ENCODE results near the gene TNN.

The TNN gene

DNA sequence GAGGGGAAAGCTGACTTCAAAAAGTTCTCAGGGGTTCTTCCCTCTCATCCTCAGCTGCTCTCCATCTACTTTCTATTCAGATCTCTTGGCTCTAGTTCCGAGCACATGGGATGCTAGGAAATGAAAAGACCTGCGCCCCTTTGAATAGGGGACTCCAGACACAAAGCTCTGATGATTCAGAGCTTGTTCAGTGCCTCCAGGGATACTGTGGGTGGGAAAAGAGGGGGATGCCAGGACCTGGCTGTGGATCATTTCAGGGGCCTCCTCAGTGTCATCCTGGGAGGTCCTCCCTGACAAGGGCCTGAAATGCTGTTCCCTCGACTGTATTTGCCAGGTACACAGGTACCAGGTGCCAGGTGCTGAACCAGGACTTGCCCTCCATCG lies 125.9 kb downstream of the TNN start:
- Histone ChIP-seq H3K27ac (ENCODE audit: low read depth in 2 of 2, low read length in 2 of 2) (peak overlapping the region; percentile 89 to 91), H3K27me3 (ENCODE audit: control insufficient read depth in 2 of 2, insufficient read depth in 2 of 2, low read length in 2 of 2) (no peaks in the 10 kb centered on the region), H3K4me1 (ENCODE audit: control insufficient read depth in 2 of 2, insufficient read depth in 2 of 2, low read length in 2 of 2) (peaks cover 15 to 25% of the 10 kb centered on the region in 2 donors), H3K36me3 (ENCODE audit: control insufficient read depth in 2 of 2, insufficient read depth in 2 of 2, low read length in 2 of 2) (no peaks in the 10 kb centered on the region), H3K4me3 (ENCODE audit: low read length in 2 of 2) (peak overlapping the region; percentile 87 to 95), H3K9me3 (ENCODE audit: control insufficient read depth in 2 of 2, low read length in 2 of 2) (no peaks in the 10 kb centered on the region), H3K9ac (ENCODE audit: low read depth in 1 of 2, low read length in 2 of 2) (peak overlapping the region; percentile 74 to 85)

DNA sequence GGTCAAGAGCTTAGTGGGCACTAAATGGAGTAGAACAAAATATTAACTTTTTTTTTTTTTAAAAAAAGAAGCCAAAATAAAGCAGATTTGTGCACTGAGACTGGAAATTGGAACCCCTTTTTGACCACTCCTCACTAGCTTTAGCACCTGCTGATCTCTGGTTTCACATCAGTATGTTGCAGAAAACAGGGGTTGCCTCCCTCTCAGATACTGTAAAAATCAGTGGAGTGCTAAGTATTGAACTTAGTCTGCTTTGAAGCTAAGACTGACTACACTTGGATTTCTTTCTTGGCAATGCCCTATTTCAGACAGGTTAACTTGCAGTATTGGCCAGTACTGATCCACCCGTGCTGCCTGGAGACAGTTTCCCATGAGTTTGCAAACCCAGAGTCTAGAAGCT lies 127.6 kb downstream of the TNN start:
- peaks cover 11 to 18% of the 10 kb centered on the region in 2 donors for H3K4me1 ChIP-seq (ENCODE audit: control insufficient read depth in 2 of 2, insufficient read depth in 2 of 2, low read length in 2 of 2)
- H3K27me3 ChIP-seq (ENCODE audit: control insufficient read depth in 2 of 2, insufficient read depth in 2 of 2, low read length in 2 of 2) = no peaks in the 10 kb centered on the region
- H3K9me3 ChIP-seq (ENCODE audit: control insufficient read depth in 2 of 2, low read length in 2 of 2) = no peaks in the 10 kb centered on the region
- no peak overlapping the region for H3K4me3 ChIP-seq (ENCODE audit: low read length in 2 of 2)
- no peak overlapping the region for H3K9ac ChIP-seq (ENCODE audit: low read depth in 1 of 2, low read length in 2 of 2)
- H3K27ac ChIP-seq (ENCODE audit: low read depth in 2 of 2, low read length in 2 of 2) = no peak overlapping the region
- no peaks in the 10 kb centered on the region for H3K36me3 ChIP-seq (ENCODE audit: control insufficient read depth in 2 of 2, insufficient read depth in 2 of 2, low read length in 2 of 2)

DNA sequence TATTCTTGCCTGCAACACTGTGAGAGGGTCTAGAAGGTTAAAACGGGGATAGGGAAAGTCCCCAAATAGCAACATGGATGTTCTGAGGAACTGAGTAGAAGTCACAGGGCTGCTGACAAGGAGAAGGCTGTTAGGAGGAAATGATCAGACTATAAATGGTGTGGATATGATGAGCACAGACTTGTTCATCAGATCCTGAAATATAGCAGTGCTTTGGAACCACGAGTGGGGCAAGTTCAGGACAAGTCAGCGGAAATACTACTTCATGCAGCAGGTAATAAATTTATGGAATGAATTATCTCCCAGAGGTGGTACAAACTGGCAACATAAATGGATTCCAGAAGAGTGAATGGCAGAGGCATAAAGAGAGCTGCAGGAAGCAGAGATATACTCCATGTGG lies 128.2 kb downstream of the TNN start:
- Histone ChIP-seq H3K27me3 (ENCODE audit: control insufficient read depth in 2 of 2, insufficient read depth in 2 of 2, low read length in 2 of 2) (no peaks in the 10 kb centered on the region), H3K9me3 (ENCODE audit: control insufficient read depth in 2 of 2, low read length in 2 of 2) (no peaks in the 10 kb centered on the region), H3K9ac (ENCODE audit: low read depth in 1 of 2, low read length in 2 of 2) (no peak overlapping the region), H3K4me3 (ENCODE audit: low read length in 2 of 2) (no peak overlapping the region), H3K27ac (ENCODE audit: low read depth in 2 of 2, low read length in 2 of 2) (no peak overlapping the region), H3K36me3 (ENCODE audit: control insufficient read depth in 2 of 2, insufficient read depth in 2 of 2, low read length in 2 of 2) (no peaks in the 10 kb centered on the region), H3K4me1 (ENCODE audit: control insufficient read depth in 2 of 2, insufficient read depth in 2 of 2, low read length in 2 of 2) (peaks cover 11 to 13% of the 10 kb centered on the region in 2 donors)

DNA sequence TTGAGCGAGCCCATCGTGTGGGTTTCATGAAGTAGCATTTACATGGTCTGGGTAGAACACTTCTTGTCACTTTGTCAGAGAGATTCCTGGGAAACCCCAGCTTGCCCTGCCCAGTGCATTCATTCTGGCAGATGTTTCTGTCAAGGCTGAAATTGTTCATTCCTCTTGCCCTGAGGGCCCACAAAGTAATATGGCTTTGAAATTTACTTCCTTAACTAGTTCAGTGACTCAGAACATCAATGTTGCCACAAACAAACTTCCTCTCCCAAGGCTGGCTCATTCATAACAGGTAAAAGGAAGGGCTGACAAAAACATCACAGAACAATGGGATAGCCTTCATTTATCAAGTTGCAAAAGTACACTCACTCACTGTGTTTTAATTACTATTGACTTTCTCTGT lies 129.9 kb downstream of the TNN start:
- no peak overlapping the region for H3K27ac ChIP-seq (ENCODE audit: low read depth in 2 of 2, low read length in 2 of 2)
- no peaks in the 10 kb centered on the region for H3K36me3 ChIP-seq (ENCODE audit: control insufficient read depth in 2 of 2, insufficient read depth in 2 of 2, low read length in 2 of 2)
- no peaks in the 10 kb centered on the region for H3K9me3 ChIP-seq (ENCODE audit: control insufficient read depth in 2 of 2, low read length in 2 of 2)
- no peak overlapping the region for H3K4me3 ChIP-seq (ENCODE audit: low read length in 2 of 2)
- no peaks in the 10 kb centered on the region for H3K27me3 ChIP-seq (ENCODE audit: control insufficient read depth in 2 of 2, insufficient read depth in 2 of 2, low read length in 2 of 2)
- peaks cover 5 to 6% of the 10 kb centered on the region in 2 donors for H3K4me1 ChIP-seq (ENCODE audit: control insufficient read depth in 2 of 2, insufficient read depth in 2 of 2, low read length in 2 of 2)
- H3K9ac ChIP-seq (ENCODE audit: low read depth in 1 of 2, low read length in 2 of 2) = no peak overlapping the region
